ENCODE results near the gene PARVG. TPM values are rescaled to one million over a fixed set of nuclear protein-coding genes. Genes with fewer than 3 reads are reported as not detected.

PARVG gene
- total and polyA plus RNA-seq, 2 donors (not counting 3 experiments of a cell fraction or from before 2014, with no cell fraction given): 0.82 TPM; not detected in 1

DNA sequence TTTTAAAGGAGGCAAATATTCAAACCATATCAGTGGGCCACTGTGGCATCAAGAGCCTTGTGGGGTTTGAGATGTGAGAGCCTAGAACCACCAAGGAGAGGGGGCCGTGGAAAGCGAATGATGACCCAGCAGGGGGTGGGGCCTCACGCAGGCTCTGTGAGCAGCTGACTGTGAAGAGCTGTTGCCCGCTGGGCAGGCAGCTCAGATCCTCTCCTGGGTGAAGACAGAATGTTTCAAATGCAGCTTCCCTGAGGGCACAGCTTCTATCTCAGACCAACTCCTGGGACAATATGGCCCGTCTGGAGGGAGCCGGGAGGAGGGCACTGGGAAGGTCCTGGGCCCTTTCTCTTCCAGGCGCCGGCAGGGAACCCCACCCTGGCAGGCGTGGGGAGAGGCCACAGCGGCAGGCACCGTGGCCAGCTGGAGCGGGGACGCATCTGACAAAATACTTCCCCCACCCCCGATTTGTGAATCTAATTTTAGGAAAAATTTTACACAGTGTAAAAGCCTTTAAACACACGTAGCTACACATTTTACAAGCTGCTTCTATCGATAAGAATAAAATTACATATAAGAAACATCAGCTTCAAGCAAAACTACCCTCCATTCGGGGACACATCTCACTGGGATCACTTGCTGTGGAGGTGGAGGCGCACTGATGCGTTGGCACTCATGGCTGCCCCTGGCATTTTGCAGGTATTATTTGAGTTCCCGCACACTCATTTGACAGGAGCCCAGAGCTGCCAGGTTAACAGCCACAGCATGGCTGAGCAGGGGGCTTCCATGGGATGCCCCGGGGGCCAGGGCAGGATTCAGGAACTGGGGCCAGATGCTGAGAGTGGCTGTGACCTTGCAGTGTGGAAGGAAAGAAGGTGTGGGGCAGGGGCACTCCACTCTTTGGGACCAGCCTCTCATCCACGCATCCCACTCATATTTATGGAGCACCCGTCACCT, 40.3 kb downstream of the PARVG start:
- dilution Hi-C loops (cut with MboI; ENCODE audit: extremely low pct_ligation_motif_present, low sequenced_read_pairs): no loop called here
- TF ChIP-seq, protein P1, sequence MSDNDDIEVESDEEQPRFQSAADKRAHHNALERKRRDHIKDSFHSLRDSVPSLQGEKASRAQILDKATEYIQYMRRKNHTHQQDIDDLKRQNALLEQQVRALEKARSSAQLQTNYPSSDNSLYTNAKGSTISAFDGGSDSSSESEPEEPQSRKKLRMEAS (IDR thresholded peaks at IDR 0.05; ENCODE audit: insufficient read depth, insufficient read length): no peak
- TF ChIP-seq POLR2AphosphoS5 (IDR thresholded peaks at IDR 0.05; ENCODE audit: insufficient read depth, low read depth, low read length): no peak
- TF ChIP-seq FOS (IDR thresholded peaks at IDR 0.05; ENCODE audit: borderline replicate concordance, insufficient read depth, low read length): no peak
- TF ChIP-seq, protein P2, sequence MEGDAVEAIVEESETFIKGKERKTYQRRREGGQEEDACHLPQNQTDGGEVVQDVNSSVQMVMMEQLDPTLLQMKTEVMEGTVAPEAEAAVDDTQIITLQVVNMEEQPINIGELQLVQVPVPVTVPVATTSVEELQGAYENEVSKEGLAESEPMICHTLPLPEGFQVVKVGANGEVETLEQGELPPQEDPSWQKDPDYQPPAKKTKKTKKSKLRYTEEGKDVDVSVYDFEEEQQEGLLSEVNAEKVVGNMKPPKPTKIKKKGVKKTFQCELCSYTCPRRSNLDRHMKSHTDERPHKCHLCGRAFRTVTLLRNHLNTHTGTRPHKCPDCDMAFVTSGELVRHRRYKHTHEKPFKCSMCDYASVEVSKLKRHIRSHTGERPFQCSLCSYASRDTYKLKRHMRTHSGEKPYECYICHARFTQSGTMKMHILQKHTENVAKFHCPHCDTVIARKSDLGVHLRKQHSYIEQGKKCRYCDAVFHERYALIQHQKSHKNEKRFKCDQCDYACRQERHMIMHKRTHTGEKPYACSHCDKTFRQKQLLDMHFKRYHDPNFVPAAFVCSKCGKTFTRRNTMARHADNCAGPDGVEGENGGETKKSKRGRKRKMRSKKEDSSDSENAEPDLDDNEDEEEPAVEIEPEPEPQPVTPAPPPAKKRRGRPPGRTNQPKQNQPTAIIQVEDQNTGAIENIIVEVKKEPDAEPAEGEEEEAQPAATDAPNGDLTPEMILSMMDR (IDR thresholded peaks at IDR 0.05; ENCODE audit: extremely low read depth in 1 of 2, insufficient read depth in 1 of 2, low read depth in 1 of 2, low read length in 2 of 2): no peak
- TF ChIP-seq POLR2A (IDR thresholded peaks at IDR 0.05; ENCODE audit: low read depth, low read length): no peak
- TF ChIP-seq MYC (IDR thresholded peaks at IDR 0.05; ENCODE audit: low read depth, low read length): no peak
- TF ChIP-seq EZH2 (IDR thresholded peaks at IDR 0.05; ENCODE audit: borderline replicate concordance, low read depth, low read length, severe bottlenecking): no peak
- no peak for TF ChIP-seq GATA2 (IDR thresholded peaks at IDR 0.05; ENCODE audit: insufficient read depth, insufficient read length, low read depth, low read length)
- no peak for TF ChIP-seq JUN (IDR thresholded peaks at IDR 0.05; ENCODE audit: borderline replicate concordance, insufficient read depth, insufficient read length, low read depth)
- Histone ChIP-seq H3K36me3 (ENCODE audit: control insufficient read depth in 2 of 2, extremely low read depth in 1 of 2, insufficient read depth in 2 of 2, low read length in 2 of 2) (no peaks in the 10 kb centered on the region), H3K27me3 (ENCODE audit: control insufficient read depth in 2 of 2, insufficient read depth in 2 of 2, low read length in 2 of 2) (no peaks in the 10 kb centered on the region), H3K4me2 (ENCODE audit: insufficient read depth, low read length) (no peak overlapping the region), H3K79me2 (ENCODE audit: control insufficient read depth, insufficient read depth, low read length) (no peaks in the 10 kb centered on the region), H3K9me3 (replicated peaks; ENCODE audit: control insufficient read depth, insufficient read depth, low read length) (no peaks in the 10 kb centered on the region), H2AFZ (ENCODE audit: low read depth, low read length) (no peak overlapping the region), H3K27ac (ENCODE audit: insufficient read depth, low read depth, low read length) (no peak overlapping the region), H3K9ac (replicated peaks; ENCODE audit: extremely low read depth, insufficient read depth, low read length) (no peak overlapping the region), H3K9me1 (replicated peaks; ENCODE audit: control insufficient read depth, extremely low read depth, insufficient read depth, low read length) (no peaks in the 10 kb centered on the region), H4K20me1 (replicated peaks; ENCODE audit: control insufficient read depth, extremely low read depth, insufficient read depth, low read length) (no peaks in the 10 kb centered on the region), H3K4me1 (ENCODE audit: control insufficient read depth, extremely low read depth, insufficient read depth, low read length) (no peaks in the 10 kb centered on the region), H3K4me3 (replicated peaks in 1 of 3; ENCODE audit: insufficient read depth in 1 of 3, low read depth in 1 of 3, low read length in 3 of 3) (no peak overlapping the region)
- intact Hi-C loops (cut with micrococcal nuclease): no loop called here
- DNase-seq (ENCODE audit: low read depth, low spot score) (no peak), FAIRE-seq (no peak)
- CTCF ChIA-PET: no interaction called here
- POLR2A ChIA-PET: no interaction called here
- no TSS peak for BruUV-seq (replicated peaks)

Data from endothelial cell of umbilical vein (primary cell).